ENCODE results near the gene MCF2L. TPM values are rescaled to one million over a fixed set of nuclear protein-coding genes. Genes with fewer than 3 reads are reported as not detected.

MCF2L gene
- total RNA-seq, 2 donors from 2014 or later, result 47.6 to 64.7 TPM

GRCh38 chr13:112987682-112988024 is 18.6 kb downstream of the MCF2L start:
- Histone ChIP-seq H3K36me3 (no peaks in the 10 kb centered on the region), H3K27me3 (replicated peaks; ENCODE audit: insufficient read depth) (no peaks in the 10 kb centered on the region), H3K4me3 (no peak overlapping the region), H3K9me3 (no peaks in the 10 kb centered on the region), H3K4me1 (replicated peaks) (peaks cover 9% of the 10 kb centered on the region), H3K27ac (no peak overlapping the region)
- intact Hi-C loops (cut with DNase I), result no loop called here
- DNase-seq (ENCODE audit: low spot score), result no peak
- TF ChIP-seq POLR2AphosphoS5 (IDR thresholded peaks at IDR 0.05) (no peak), CTCF (IDR thresholded peaks at IDR 0.05) (no peak), POLR2A (IDR thresholded peaks at IDR 0.05) (no peak)
- 82% methylated on average over 7 of the region's 7 CpGs for WGBS

- intact Hi-C loops (cut with DNase I), result no loop called here
- TF ChIP-seq POLR2A (IDR thresholded peaks at IDR 0.05), result peak; percentile 20
- TF ChIP-seq POLR2AphosphoS5 (IDR thresholded peaks at IDR 0.05), result peak; percentile 84
- TF ChIP-seq CTCF (IDR thresholded peaks at IDR 0.05), result no peak
- Histone ChIP-seq H3K4me3 (no peak overlapping the region), H3K36me3 (no peaks in the 10 kb centered on the region), H3K4me1 (replicated peaks) (peaks cover 7% of the 10 kb centered on the region), H3K9me3 (no peaks in the 10 kb centered on the region), H3K27me3 (replicated peaks; ENCODE audit: insufficient read depth) (no peaks in the 10 kb centered on the region), H3K27ac (peak overlapping the region; percentile 21 to 51)
- WGBS, result 37% methylated on average over 8 of the region's 8 CpGs
- DNase-seq (ENCODE audit: low spot score), result peak; percentile 81
Observed at GRCh38 chr13:112990783-112991182, 21.8 kb downstream of the MCF2L start.

GRCh38 chr13:112991609-112992008 is 22.6 kb downstream of the MCF2L start:
- DNase-seq (ENCODE audit: low spot score), result no peak
- Histone ChIP-seq H3K27ac (no peak overlapping the region), H3K36me3 (no peaks in the 10 kb centered on the region), H3K9me3 (no peaks in the 10 kb centered on the region), H3K4me3 (no peak overlapping the region), H3K27me3 (replicated peaks; ENCODE audit: insufficient read depth) (no peaks in the 10 kb centered on the region), H3K4me1 (replicated peaks) (peaks cover 7% of the 10 kb centered on the region)
- intact Hi-C loops (cut with DNase I), result no loop called here
- TF ChIP-seq POLR2AphosphoS5 (IDR thresholded peaks at IDR 0.05) (no peak), CTCF (IDR thresholded peaks at IDR 0.05) (no peak), POLR2A (IDR thresholded peaks at IDR 0.05) (no peak)
- WGBS, result 32% methylated on average over 6 of the region's 6 CpGs

GRCh38 chr13:112992931-112993680 is 24.1 kb downstream of the MCF2L start:
- H3K27me3 ChIP-seq (replicated peaks; ENCODE audit: insufficient read depth), result no peaks in the 10 kb centered on the region
- intact Hi-C loops (cut with DNase I), result no loop called here
- H3K4me1 ChIP-seq (replicated peaks), result peaks cover 19% of the 10 kb centered on the region
- TF ChIP-seq POLR2A (IDR thresholded peaks at IDR 0.05) (no peak), CTCF (IDR thresholded peaks at IDR 0.05) (no peak), POLR2AphosphoS5 (IDR thresholded peaks at IDR 0.05) (no peak)
- no peaks in the 10 kb centered on the region for H3K36me3 ChIP-seq
- DNase-seq (ENCODE audit: low spot score), result no peak
- H3K4me3 ChIP-seq, result no peak overlapping the region
- H3K27ac ChIP-seq, result no peak overlapping the region
- no peaks in the 10 kb centered on the region for H3K9me3 ChIP-seq
- WGBS, result 90% methylated on average over 31 of the region's 31 CpGs
